NCI-H1930 (cell line): ENCODE data around the gene RHOBTB3.
"Not testable (repeated sequence)": the region's sequence is repeated elsewhere in the genome, so short reads cannot be mapped to it uniquely, and the experiment has no call there.

Experiments
- DNase-seq, 2 experiments: peaks; one replicate each; lab custom pipeline; 2025; lab: John Stamatoyannopoulos, UW

RHOBTB3 gene

GRCh38 chr5:95818181-95819147 is 87.3 kb downstream of the RHOBTB3 start:
- DNase-seq, result no peak

- DNase-seq, result no peak
Measured at GRCh38 chr5:95821110-95822021, 90.2 kb downstream of the RHOBTB3 start.

- DNase-seq, result no peak
Measured at GRCh38 chr5:95822043-95822541, 91.0 kb downstream of the RHOBTB3 start.

- DNase-seq, result no peak
Measured at GRCh38 chr5:95822542-95823181, 91.5 kb downstream of the RHOBTB3 start, which contains the start of gene GLRX. GLRX (minus strand) TSS chr5:95822726; CDS start chr5:95822662, 64 bp downstream.

GRCh38 chr5:95823218-95823737 is 92.1 kb downstream of the RHOBTB3 start:
- no peak for DNase-seq

GRCh38 chr5:95823738-95824609 is 92.8 kb downstream of the RHOBTB3 start:
- DNase-seq, result no peak

- no peak for DNase-seq
Measured at GRCh38 chr5:95824747-95825146, 93.6 kb downstream of the RHOBTB3 start.

- no peak for DNase-seq
Measured at GRCh38 chr5:95825495-95825894, 94.4 kb downstream of the RHOBTB3 start.

- DNase-seq, result no peak
Measured at GRCh38 chr5:95826949-95827891, 96.1 kb downstream of the RHOBTB3 start.

- no peak for DNase-seq
Measured at GRCh38 chr5:95827892-95828246, 96.7 kb downstream of the RHOBTB3 start.

GRCh38 chr5:95830226-95830625 is 99.1 kb downstream of the RHOBTB3 start:
- DNase-seq, result no peak

- no peak for DNase-seq
Measured at GRCh38 chr5:95832664-95833063, 101.5 kb downstream of the RHOBTB3 start.

- no peak for DNase-seq
Measured at GRCh38 chr5:95835682-95836385, 104.7 kb downstream of the RHOBTB3 start.

- DNase-seq, result no peak
Measured at GRCh38 chr5:95836544-95836943, 105.4 kb downstream of the RHOBTB3 start.

- not testable (repeated sequence) for DNase-seq
Measured at GRCh38 chr5:95836971-95837370, 105.8 kb downstream of the RHOBTB3 start.

GRCh38 chr5:95837492-95837891 is 106.4 kb downstream of the RHOBTB3 start:
- DNase-seq, result no peak

- no peak for DNase-seq
Measured at GRCh38 chr5:95838001-95838520, 106.9 kb downstream of the RHOBTB3 start.

- no peak for DNase-seq
Measured at GRCh38 chr5:95838556-95838955, 107.4 kb downstream of the RHOBTB3 start.

- no peak for DNase-seq
Measured at GRCh38 chr5:95839658-95840057, 108.5 kb downstream of the RHOBTB3 start.
